Measurements from ENCODE around the gene SLC8A3.

The SLC8A3 gene

GRCh38 chr14:70023871-70024270 lies 164.9 kb downstream of the SLC8A3 start:
- no peak for DNase-seq (ENCODE audit: low read depth in 2 of 2)

- no peak for DNase-seq (ENCODE audit: low read depth in 2 of 2)
Measured at GRCh38 chr14:70022771-70023445, 165.8 kb downstream of the SLC8A3 start.

GRCh38 chr14:70021548-70022220 lies 167.1 kb downstream of the SLC8A3 start:
- DNase-seq (ENCODE audit: low read depth in 2 of 2) = no peak

GRCh38 chr14:70020352-70021170 lies 168.2 kb downstream of the SLC8A3 start:
- DNase-seq (ENCODE audit: low read depth in 2 of 2) = no peak

- DNase-seq (ENCODE audit: low read depth in 2 of 2) = no peak
Measured at GRCh38 chr14:70019695-70020094, 169.1 kb downstream of the SLC8A3 start.

GRCh38 chr14:70018713-70019211 lies 170.0 kb downstream of the SLC8A3 start:
- DNase-seq (ENCODE audit: low read depth in 2 of 2) = no peak

GRCh38 chr14:70018230-70018629 lies 170.5 kb downstream of the SLC8A3 start:
- DNase-seq (ENCODE audit: low read depth in 2 of 2) = no peak

GRCh38 chr14:70014406-70015095 lies 174.2 kb downstream of the SLC8A3 start:
- DNase-seq (ENCODE audit: low read depth in 2 of 2) = no peak

- peak in 1 of 2 experiments; percentile 33 for DNase-seq (ENCODE audit: low read depth in 2 of 2)
Measured at GRCh38 chr14:70013271-70013873, 175.4 kb downstream of the SLC8A3 start.

GRCh38 chr14:70011708-70012107 lies 177.0 kb downstream of the SLC8A3 start:
- DNase-seq (ENCODE audit: low read depth in 2 of 2) = no peak

- DNase-seq (ENCODE audit: low read depth in 2 of 2) = no peak
Measured at GRCh38 chr14:70011098-70011497, 177.7 kb downstream of the SLC8A3 start.

GRCh38 chr14:70009961-70010360 lies 178.8 kb downstream of the SLC8A3 start:
- DNase-seq (ENCODE audit: low read depth in 2 of 2) = no peak

- no peak for DNase-seq (ENCODE audit: low read depth in 2 of 2)
Measured at GRCh38 chr14:70008284-70009262, 180.2 kb downstream of the SLC8A3 start.

- DNase-seq (ENCODE audit: low read depth in 2 of 2) = no peak
Measured at GRCh38 chr14:70006699-70007098, 182.1 kb downstream of the SLC8A3 start.

GRCh38 chr14:70005281-70005805 lies 183.4 kb downstream of the SLC8A3 start:
- DNase-seq (ENCODE audit: low read depth in 2 of 2) = no peak

GRCh38 chr14:70004791-70005190 lies 184.0 kb downstream of the SLC8A3 start:
- no peak for DNase-seq (ENCODE audit: low read depth in 2 of 2)

- DNase-seq (ENCODE audit: low read depth in 2 of 2) = no peak
Measured at GRCh38 chr14:70002589-70003346, 186.0 kb downstream of the SLC8A3 start.

- no peak for DNase-seq (ENCODE audit: low read depth in 2 of 2)
Measured at GRCh38 chr14:70000601-70001000, 188.2 kb downstream of the SLC8A3 start.

GRCh38 chr14:69999261-69999674 lies 189.5 kb downstream of the SLC8A3 start:
- no peak for DNase-seq (ENCODE audit: low read depth in 2 of 2)

All from stimulated activated CD4-positive, alpha-beta T cell treated with anti-CD3 and anti-CD28 coated beads, Interleukin-12 subunit alpha, Interleukin-12 subunit beta, amount 100 ng/mL, for 24 hours (primary cell).